Measurements from ENCODE around the gene TMCO4. TPM values are rescaled to one million over a fixed set of nuclear protein-coding genes. Genes with fewer than 3 reads are reported as not detected.

Gene TMCO4
- total and polyA plus RNA-seq, 2 of the 4 experiments (the other 2 are of a cell fraction) = 7.3 to 8.6 TPM

DNA sequence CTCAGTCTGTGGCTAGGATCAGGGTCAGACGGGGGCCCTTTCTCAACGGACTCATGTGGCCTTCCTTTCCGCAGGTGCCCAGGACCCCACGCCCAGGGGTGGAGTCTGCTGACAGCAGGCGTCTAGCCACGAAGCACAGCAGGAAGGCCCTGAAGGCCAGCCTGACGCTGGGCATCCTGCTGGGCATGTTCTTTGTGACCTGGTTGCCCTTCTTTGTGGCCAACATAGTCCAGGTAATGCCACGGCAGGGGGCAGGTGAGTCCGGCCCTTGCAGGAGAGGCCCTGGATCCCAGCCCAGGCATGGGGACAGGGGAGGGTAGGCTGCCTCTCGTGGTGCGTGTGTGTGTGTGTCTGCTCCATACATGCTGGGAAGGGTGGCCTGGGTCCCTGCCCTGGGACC lies 121.2 kb downstream of the TMCO4 start:
- H2BK120ac ChIP-seq (ENCODE audit: low read depth, low read length) = no peak overlapping the region
- H3K9me3 ChIP-seq (ENCODE audit: control insufficient read depth, insufficient read depth, low read length) = no peaks in the 10 kb centered on the region
- intact Hi-C loops (cut with micrococcal nuclease) (no loop called here), dilution Hi-C loops (cut with HindIII; ENCODE audit: low sequenced_read_pairs, unreplicated experiment) (no loop called here), in situ Hi-C loops (cut with MboI; ENCODE audit: low sequenced_read_pairs) (no loop called here)
- no peak overlapping the region for H4K5ac ChIP-seq (ENCODE audit: low read depth, low read length)
- no peak overlapping the region for H3K56ac ChIP-seq (ENCODE audit: extremely low read depth, insufficient read depth, low read length)
- no peaks in the 10 kb centered on the region for H3K4me1 ChIP-seq (ENCODE audit: control insufficient read depth, insufficient read depth, low read length)
- H3K27me3 ChIP-seq (ENCODE audit: control insufficient read depth, insufficient read depth, low read length) = no peaks in the 10 kb centered on the region
- no peak overlapping the region for H2BK15ac ChIP-seq (ENCODE audit: low read depth, low read length)
- H2AK5ac ChIP-seq (ENCODE audit: low read depth, low read length) = no peak overlapping the region
- no peaks in the 10 kb centered on the region for H3K36me3 ChIP-seq (ENCODE audit: control insufficient read depth, insufficient read depth, low read length)
- no peak overlapping the region for H2BK20ac ChIP-seq (ENCODE audit: low read depth, low read length)
- no peak overlapping the region for H3K4me2 ChIP-seq (ENCODE audit: low read depth, low read length)
- no peak overlapping the region for H3K23ac ChIP-seq (ENCODE audit: low read depth, low read length)
- no peak overlapping the region for H2AFZ ChIP-seq (replicated peaks; ENCODE audit: low read length, poor library complexity)
- H4K20me1 ChIP-seq (ENCODE audit: insufficient read depth, low read length) = peaks cover 3% of the 10 kb centered on the region; the same call in 1 of the 2 replicates
- no peak overlapping the region for H3K4ac ChIP-seq (ENCODE audit: low read depth, low read length)
- no peak overlapping the region for H3K14ac ChIP-seq (replicated peaks; ENCODE audit: low read depth, low read length)
- H3K4me3 ChIP-seq (ENCODE audit: insufficient read depth, low read depth, low read length) = no peak overlapping the region
- no peak overlapping the region for H3K9ac ChIP-seq (ENCODE audit: low read depth, low read length)
- peak overlapping the region; percentile 42 for H2AK9ac ChIP-seq (replicated peaks; ENCODE audit: low read depth, low read length, poor library complexity)
- CTCF ChIA-PET = interaction anchor here (1.5 kb wide), 1 partner anchor 26 kb away, joined by 8 read pairs; no protein-coding TSS in a partner anchor
- H3K79me1 ChIP-seq (ENCODE audit: low read depth in 1 of 2, low read length in 2 of 2) = no peaks in the 10 kb centered on the region
- H4K91ac ChIP-seq (ENCODE audit: insufficient read depth, low read depth, low read length) = no peak overlapping the region
- no TSS peak for BruUV-seq (replicated peaks)
- DNase-seq (no peak), ATAC-seq (ENCODE audit: low read depth) (no peak)
- POLR2A ChIA-PET (ENCODE audit: unreplicated experiment) = no interaction called here
- no peak overlapping the region for H3K18ac ChIP-seq (ENCODE audit: low read depth, low read length)
- TF ChIP-seq CHD1 (IDR thresholded peaks at IDR 0.05; ENCODE audit: low read depth, low read length) (no peak), SMC3 (IDR thresholded peaks at IDR 0.05; ENCODE audit: low read depth, low read length) (no peak), MXI1 (IDR thresholded peaks at IDR 0.05; ENCODE audit: borderline replicate concordance, low read depth, low read length) (no peak), RAD21 (IDR thresholded peaks at IDR 0.05; ENCODE audit: low read length) (no peak), ELK1 (IDR thresholded peaks at IDR 0.05; ENCODE audit: borderline replicate concordance, low read depth, low read length) (no peak), USF2 (IDR thresholded peaks at IDR 0.05; ENCODE audit: low read depth, low read length) (no peak), FOS (IDR thresholded peaks at IDR 0.05; ENCODE audit: low read depth, low read length) (no peak), POLR2A (IDR thresholded peaks at IDR 0.05; ENCODE audit: low read depth, low read length) (no peak), RFX5 (IDR thresholded peaks at IDR 0.05; ENCODE audit: low read depth, low read length) (no peak), MAZ (IDR thresholded peaks at IDR 0.05; ENCODE audit: borderline replicate concordance, low read depth, low read length) (no peak), CEBPB (IDR thresholded peaks at IDR 0.05; ENCODE audit: low read depth, low read length) (no peak), NFE2L2 (IDR thresholded peaks at IDR 0.05; ENCODE audit: low read depth, low read length) (no peak), RCOR1 (IDR thresholded peaks at IDR 0.05; ENCODE audit: insufficient replicate concordance, low read length) (no peak), MAFK (IDR thresholded peaks at IDR 0.05; ENCODE audit: low read depth, low read length) (no peak), BHLHE40 (IDR thresholded peaks at IDR 0.05; ENCODE audit: low read depth, low read length) (no peak)
- TF ChIP-seq, protein P1, sequence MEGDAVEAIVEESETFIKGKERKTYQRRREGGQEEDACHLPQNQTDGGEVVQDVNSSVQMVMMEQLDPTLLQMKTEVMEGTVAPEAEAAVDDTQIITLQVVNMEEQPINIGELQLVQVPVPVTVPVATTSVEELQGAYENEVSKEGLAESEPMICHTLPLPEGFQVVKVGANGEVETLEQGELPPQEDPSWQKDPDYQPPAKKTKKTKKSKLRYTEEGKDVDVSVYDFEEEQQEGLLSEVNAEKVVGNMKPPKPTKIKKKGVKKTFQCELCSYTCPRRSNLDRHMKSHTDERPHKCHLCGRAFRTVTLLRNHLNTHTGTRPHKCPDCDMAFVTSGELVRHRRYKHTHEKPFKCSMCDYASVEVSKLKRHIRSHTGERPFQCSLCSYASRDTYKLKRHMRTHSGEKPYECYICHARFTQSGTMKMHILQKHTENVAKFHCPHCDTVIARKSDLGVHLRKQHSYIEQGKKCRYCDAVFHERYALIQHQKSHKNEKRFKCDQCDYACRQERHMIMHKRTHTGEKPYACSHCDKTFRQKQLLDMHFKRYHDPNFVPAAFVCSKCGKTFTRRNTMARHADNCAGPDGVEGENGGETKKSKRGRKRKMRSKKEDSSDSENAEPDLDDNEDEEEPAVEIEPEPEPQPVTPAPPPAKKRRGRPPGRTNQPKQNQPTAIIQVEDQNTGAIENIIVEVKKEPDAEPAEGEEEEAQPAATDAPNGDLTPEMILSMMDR (conservative IDR thresholded peaks at IDR 0.05; ENCODE audit: low read depth, low read length) = no peak
- no peak overlapping the region for H2BK5ac ChIP-seq (ENCODE audit: low read depth, low read length, poor library complexity, severe bottlenecking)
- 68% methylated on average over 7 of the region's 11 CpGs; no CpG with 5 or more reads in 1 of the 2 experiments for WGBS, 2 experiments (ENCODE audit: extremely low coverage in 2 of 2, insufficient read length in 1 of 2)
- H4K8ac ChIP-seq (ENCODE audit: low read depth in 2 of 2, low read length in 2 of 2) = no peak overlapping the region
- H3K27ac ChIP-seq (ENCODE audit: insufficient read depth, low read length) = no peak overlapping the region
- no peaks in the 10 kb centered on the region; the same call in 1 of the 2 replicates for H3K9me1 ChIP-seq (ENCODE audit: insufficient read depth, low read length)
